HG02678 (cell line): Measurements from ENCODE around the gene ADD2.
"Not testable (repeated sequence)": the region's sequence is repeated elsewhere in the genome, so short reads cannot be mapped to it uniquely, and the experiment has no call there.

ENCODE experiments used
- ATAC-seq: cut with Tn5 transposase; IDR thresholded peaks from one replicate; pipeline ENCODE4 v1.9.1; 2021; ENCODE audit warnings: mild to moderate bottlenecking, moderate library complexity; ENCODE audit not compliant: unreplicated experiment

The ADD2 gene

GRCh38 chr2:70767699-70768589 is at the start of gene ADD2:
ADD2 (minus strand) TSS chr2:70768200; CDS start chr2:70706408, 61,792 bp downstream.
- no peak for ATAC-seq

- no peak for ATAC-seq
These were observed 49.4 kb upstream of the ADD2 start for GRCh38 chr2:70817284-70817954.

- no peak for ATAC-seq
These were observed 48.7 kb upstream of the ADD2 start for GRCh38 chr2:70816726-70817125.

- no peak for ATAC-seq
These were observed 41.3 kb upstream of the ADD2 start for GRCh38 chr2:70808983-70809958.

- ATAC-seq, result no peak
These were observed 39.8 kb upstream of the ADD2 start for GRCh38 chr2:70807828-70808118.

- no peak for ATAC-seq
These were observed 39.3 kb upstream of the ADD2 start for GRCh38 chr2:70807102-70807827.

- no peak for ATAC-seq
These were observed 38.6 kb upstream of the ADD2 start for GRCh38 chr2:70806620-70807019.

- no peak for ATAC-seq
These were observed 38.0 kb upstream of the ADD2 start for GRCh38 chr2:70806013-70806412.

GRCh38 chr2:70801607-70802263 is 33.7 kb upstream of the ADD2 start:
- no peak for ATAC-seq

- no peak for ATAC-seq
These were observed 31.7 kb upstream of the ADD2 start for GRCh38 chr2:70799706-70800105.

GRCh38 chr2:70797996-70798395 is 30.0 kb upstream of the ADD2 start:
- ATAC-seq, result not testable (repeated sequence)

GRCh38 chr2:70797506-70797905 is 29.5 kb upstream of the ADD2 start:
- no peak for ATAC-seq

GRCh38 chr2:70796262-70796661 is 28.3 kb upstream of the ADD2 start:
- ATAC-seq, result no peak

GRCh38 chr2:70795164-70795995 is 27.4 kb upstream of the ADD2 start:
- ATAC-seq, result no peak

GRCh38 chr2:70793450-70793849 is 25.4 kb upstream of the ADD2 start:
- no peak for ATAC-seq

- ATAC-seq, result no peak
These were observed 22.3 kb upstream of the ADD2 start, which contains the start of gene FIGLA for GRCh38 chr2:70790136-70790828. FIGLA (minus strand) TSS chr2:70790643; CDS start chr2:70790638, 5 bp downstream.

GRCh38 chr2:70789304-70790135 is 21.5 kb upstream of the ADD2 start:
- no peak for ATAC-seq
